Measurements from ENCODE around the gene GLI3.

The GLI3 gene

GRCh38 chr7:42175834-42176723 is 60.9 kb downstream of the GLI3 start:
- no peak for DNase-seq (ENCODE audit: low read depth in 2 of 2)

- DNase-seq (ENCODE audit: low read depth in 2 of 2): no peak
These were observed 62.6 kb downstream of the GLI3 start for GRCh38 chr7:42174391-42174912.

DNA sequence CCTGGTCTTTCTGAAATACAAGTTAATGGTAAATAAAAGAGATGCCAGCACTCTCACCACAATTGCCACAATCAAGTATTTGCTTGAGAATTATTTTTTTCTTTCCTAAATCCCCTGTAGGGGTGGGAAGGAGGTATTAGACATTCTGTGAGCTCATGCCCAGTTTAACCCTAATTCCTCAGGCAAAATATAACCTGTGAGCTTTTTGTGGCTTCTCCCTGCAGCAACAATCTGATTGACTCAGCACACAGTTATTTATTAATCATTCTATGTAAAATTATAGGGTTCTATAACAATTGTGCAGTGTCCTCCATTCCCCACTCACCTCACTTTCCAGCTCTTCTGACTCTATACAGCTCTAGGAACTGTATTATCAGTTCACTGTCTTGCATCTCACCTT is 66.3 kb downstream of the GLI3 start:
- no peak for DNase-seq (ENCODE audit: low read depth in 2 of 2)

DNA sequence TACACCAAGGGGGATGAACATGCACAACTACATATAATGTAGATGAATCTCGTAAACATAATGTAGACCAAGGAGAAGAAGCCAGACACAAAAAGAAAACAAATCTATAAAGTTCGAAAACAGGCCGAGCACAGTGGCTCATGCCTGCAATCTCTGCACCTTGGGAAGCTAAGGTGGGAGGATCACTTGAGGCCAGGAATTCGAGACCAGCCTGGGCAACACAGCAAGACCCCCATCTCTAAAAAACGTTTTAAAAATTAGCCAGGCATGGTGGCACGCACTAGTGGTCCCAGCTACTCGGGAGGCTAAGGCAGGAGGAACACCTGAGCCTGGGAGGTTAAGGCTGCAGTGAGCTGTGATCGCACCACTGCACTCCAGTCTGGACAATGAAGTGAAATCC is 68.5 kb downstream of the GLI3 start:
- DNase-seq (ENCODE audit: low read depth in 2 of 2): no peak

DNA sequence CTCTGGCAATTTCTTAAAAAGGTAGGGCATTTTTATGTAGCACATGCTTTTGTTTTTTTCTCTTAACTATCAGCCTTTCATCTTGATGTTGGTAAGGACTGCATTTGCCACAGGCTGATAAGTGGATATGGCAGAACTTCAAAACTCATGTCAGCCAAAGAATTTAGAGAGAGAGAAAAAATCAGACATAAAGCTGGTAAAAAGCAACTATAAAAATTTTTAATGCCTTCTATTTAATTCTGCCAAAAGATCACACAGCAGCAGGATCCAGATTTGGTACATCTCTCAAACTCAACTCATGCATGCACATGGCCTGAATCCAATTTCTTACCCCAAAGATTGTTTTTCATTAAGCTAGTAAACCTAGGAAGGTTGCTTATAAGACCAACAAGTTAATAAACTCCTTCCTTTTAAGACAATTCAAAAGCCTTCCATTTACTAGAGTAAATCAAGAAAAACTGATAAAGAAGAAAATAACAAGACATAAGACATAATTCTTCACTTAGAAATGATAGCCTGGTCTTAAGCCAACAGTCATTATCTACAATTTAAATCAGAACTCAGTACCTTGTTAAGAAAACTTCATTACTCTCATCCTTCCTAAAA is 69.3 kb downstream of the GLI3 start:
- DNase-seq (ENCODE audit: low read depth in 2 of 2): no peak

GRCh38 chr7:42167206-42167605 is 69.8 kb downstream of the GLI3 start:
- DNase-seq (ENCODE audit: low read depth in 2 of 2): no peak

GRCh38 chr7:42164881-42165428 is 72.1 kb downstream of the GLI3 start:
- no peak for DNase-seq (ENCODE audit: low read depth in 2 of 2)

DNA sequence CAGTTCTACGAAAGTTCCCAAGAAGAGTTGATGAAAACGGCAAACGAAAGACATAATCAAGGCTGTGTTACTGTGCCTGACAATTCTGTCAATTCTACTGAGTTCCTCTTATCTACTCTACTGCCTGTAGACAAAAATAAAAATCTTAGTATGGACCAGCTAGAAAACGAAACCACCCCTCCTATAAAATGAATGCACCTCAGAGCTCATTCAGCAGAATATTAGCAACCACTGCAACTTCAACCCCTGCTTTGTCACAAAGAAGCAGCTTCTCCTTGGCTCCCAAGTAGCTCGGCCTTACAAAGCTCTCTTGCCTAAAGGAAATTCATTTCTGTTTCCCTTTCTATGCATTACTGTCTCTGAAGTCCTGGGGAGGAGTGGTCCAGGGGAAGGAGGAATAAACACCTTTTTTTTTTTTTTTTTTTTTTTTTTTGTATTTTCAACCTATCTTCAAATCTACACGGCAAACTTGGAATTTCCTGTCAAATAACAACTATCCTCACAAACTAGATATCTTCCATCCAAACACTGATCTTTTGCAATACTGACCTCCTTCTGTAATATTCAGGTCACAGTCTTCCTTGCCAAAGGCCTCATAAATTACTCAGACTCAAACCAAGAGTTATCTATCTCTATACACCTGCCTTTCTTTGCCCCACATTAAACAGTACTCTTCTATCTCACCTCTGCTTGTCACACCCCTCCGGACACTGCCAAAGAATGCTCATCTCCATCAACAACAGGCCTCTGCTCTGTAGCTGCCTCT is 74.3 kb downstream of the GLI3 start:
- no peak for DNase-seq (ENCODE audit: low read depth in 2 of 2)

- no peak for DNase-seq (ENCODE audit: low read depth in 2 of 2)
These were observed 75.3 kb downstream of the GLI3 start for GRCh38 chr7:42161719-42162118.

DNA sequence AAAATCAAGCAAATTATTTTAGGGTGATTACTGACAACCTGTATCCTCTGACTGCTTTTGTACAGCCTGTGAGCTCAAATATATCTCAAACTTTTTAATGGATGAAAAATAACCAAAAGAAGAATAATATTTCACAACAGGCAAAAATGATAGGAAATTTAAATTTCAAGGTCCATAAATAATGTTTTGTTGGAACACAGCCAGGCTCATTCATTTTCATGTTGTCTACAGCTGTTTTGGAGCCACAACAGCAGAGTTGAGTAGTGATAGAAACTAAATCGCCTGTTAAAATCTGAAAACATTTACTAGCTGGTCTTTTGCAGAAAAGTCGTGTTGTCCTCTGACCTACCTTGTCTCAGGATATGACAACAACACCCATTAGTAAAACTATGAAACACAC is 75.9 kb downstream of the GLI3 start:
- DNase-seq (ENCODE audit: low read depth in 2 of 2): no peak

- no peak for DNase-seq (ENCODE audit: low read depth in 2 of 2)
These were observed 77.9 kb downstream of the GLI3 start for GRCh38 chr7:42159130-42159529.

- DNase-seq (ENCODE audit: low read depth in 2 of 2): no peak
These were observed 79.9 kb downstream of the GLI3 start for GRCh38 chr7:42156967-42157721.

DNA sequence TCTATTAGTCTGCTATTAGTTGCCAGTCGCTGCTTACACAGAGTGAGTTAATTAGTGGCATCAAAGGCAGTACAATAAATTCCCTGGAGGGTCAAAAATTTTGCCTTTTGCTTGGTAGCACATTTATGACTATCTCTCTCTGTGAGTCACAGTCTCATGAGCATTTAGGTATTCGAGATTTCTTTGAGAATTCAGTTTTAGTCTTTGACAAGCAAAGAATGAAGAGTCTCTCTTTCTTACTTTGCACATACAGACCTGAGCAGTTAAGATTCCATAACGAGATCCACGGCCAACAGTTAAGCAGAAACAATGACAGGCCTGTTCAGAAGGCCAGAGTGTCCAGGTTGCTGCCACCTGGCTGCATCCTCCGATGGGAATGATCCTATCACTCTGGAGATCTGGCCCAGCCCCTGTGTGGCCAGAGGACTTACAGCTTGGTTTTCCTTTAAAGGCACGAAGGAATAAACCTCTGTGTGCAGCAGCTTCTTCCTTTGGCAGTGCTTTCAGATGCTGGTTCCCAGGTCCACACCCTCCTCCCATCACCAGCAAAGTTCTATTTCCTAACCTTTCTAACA is 80.6 kb downstream of the GLI3 start:
- DNase-seq (ENCODE audit: low read depth in 2 of 2): no peak

GRCh38 chr7:42155584-42156290 is 81.3 kb downstream of the GLI3 start:
- DNase-seq (ENCODE audit: low read depth in 2 of 2): no peak

GRCh38 chr7:42154173-42154572 is 82.8 kb downstream of the GLI3 start:
- DNase-seq (ENCODE audit: low read depth in 2 of 2): no peak

DNA sequence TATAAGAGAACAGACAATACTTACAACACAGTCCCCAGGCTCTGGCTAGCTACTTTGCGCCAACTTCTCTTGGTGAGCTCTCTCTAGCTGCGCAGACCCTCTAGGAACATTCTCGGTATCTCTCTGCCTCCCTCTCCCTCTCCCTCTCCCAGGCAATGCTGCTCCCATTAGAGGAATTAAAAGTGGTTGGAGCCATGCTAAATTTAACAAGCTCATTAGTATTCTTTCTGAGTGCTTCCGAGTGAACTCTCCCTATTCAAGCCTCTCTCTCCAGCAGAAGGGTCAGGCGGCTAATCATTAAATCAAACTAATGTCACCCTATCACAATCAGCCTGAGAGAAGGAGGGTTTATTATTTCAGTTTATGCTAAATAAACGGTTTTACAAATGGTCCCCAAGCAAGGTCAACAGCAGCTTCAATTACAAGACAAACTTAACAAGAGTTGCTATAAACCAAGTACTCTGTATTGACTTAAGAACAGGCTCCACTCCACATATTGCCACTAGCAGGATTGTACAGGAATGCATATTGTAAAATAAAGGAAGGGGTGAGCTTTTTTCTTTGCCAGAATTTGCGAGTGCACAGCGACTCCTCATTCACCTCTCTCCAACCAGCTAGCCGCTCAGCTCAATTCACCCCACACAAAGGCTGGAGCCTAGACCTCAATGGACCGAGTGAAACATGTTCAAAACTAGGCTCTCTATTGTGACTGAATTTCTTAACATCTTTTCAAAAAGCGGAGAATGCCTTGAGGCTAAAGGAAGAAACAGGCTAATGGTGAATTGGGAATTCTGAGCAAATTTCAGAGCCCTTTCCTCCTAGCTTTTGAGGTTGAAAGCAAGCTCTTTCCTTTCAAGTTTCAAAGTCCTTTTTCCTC is 84.4 kb downstream of the GLI3 start:
- no peak for DNase-seq (ENCODE audit: low read depth in 2 of 2)

GRCh38 chr7:42151309-42151708 is 85.7 kb downstream of the GLI3 start:
- DNase-seq (ENCODE audit: low read depth in 2 of 2): no peak

GRCh38 chr7:42145539-42145938 is 91.5 kb downstream of the GLI3 start:
- no peak for DNase-seq (ENCODE audit: low read depth in 2 of 2)

- DNase-seq (ENCODE audit: low read depth in 2 of 2): no peak
These were observed 92.4 kb downstream of the GLI3 start for GRCh38 chr7:42144604-42145003.

Data from stimulated activated CD8-positive, alpha-beta memory T cell treated with anti-CD3 and anti-CD28 coated beads, Interleukin-15, amount 100 ng/mL, for 48 hours (primary cell).